Activated CD8-positive, alpha-beta memory T cell treated with anti-CD3 and anti-CD28 coated beads for 48 hours (primary cell): Measurements from ENCODE around the gene OR1I1.
"Not testable (repeated sequence)": the region's sequence is repeated elsewhere in the genome, so short reads cannot be mapped to it uniquely, and the experiment has no call there.

Experiments
- DNase-seq, 3 experiments: peaks; one replicate each; pipeline ENCODE4 v3.0.0-alpha.2; 2020; ENCODE audit warnings: low read depth in 2 of 3, low spot score in 2 of 3

The OR1I1 gene

GRCh38 chr19:15097980-15098379 lies 16.0 kb downstream of the OR1I1 start:
- DNase-seq, result not testable (repeated sequence)

GRCh38 chr19:15098460-15098859 lies 16.4 kb downstream of the OR1I1 start:
- DNase-seq, result no peak

GRCh38 chr19:15099017-15099582 lies 17.1 kb downstream of the OR1I1 start:
- no peak for DNase-seq

GRCh38 chr19:15101479-15102082 lies 19.6 kb downstream of the OR1I1 start:
- no peak for DNase-seq

GRCh38 chr19:15104003-15104402 lies 22.0 kb downstream of the OR1I1 start:
- DNase-seq, result no peak

GRCh38 chr19:15104411-15104810 lies 22.4 kb downstream of the OR1I1 start:
- DNase-seq, result no peak

- no peak for DNase-seq
Observed at GRCh38 chr19:15105044-15105443, 23.0 kb downstream of the OR1I1 start.

- no peak for DNase-seq
Observed at GRCh38 chr19:15107061-15108010, 25.3 kb downstream of the OR1I1 start, which contains the start of gene SYDE1. Gene SYDE1 (plus strand): TSS chr19:15107401. CDS start chr19:15107434, 33 bp downstream.

- DNase-seq, result no peak
Observed at GRCh38 chr19:15108145-15108844, 26.3 kb downstream of the OR1I1 start.

- DNase-seq, result no peak
Observed at GRCh38 chr19:15108845-15109767, 27.1 kb downstream of the OR1I1 start.

- DNase-seq, result no peak
Observed at GRCh38 chr19:15109768-15110417, 27.9 kb downstream of the OR1I1 start.

GRCh38 chr19:15110418-15110815 lies 28.4 kb downstream of the OR1I1 start:
- no peak for DNase-seq

GRCh38 chr19:15111758-15112157 lies 29.7 kb downstream of the OR1I1 start:
- DNase-seq, result no peak

GRCh38 chr19:15112385-15112784 lies 30.4 kb downstream of the OR1I1 start:
- no peak for DNase-seq

GRCh38 chr19:15113245-15114152 lies 31.5 kb downstream of the OR1I1 start:
- no peak for DNase-seq

GRCh38 chr19:15114153-15114540 lies 32.1 kb downstream of the OR1I1 start:
- no peak for DNase-seq

GRCh38 chr19:15115080-15115479 lies 33.1 kb downstream of the OR1I1 start:
- DNase-seq, result no peak

GRCh38 chr19:15115762-15116615 lies 34.0 kb downstream of the OR1I1 start:
- DNase-seq, result no peak
